Measurements from ENCODE around the gene ATP6V1G1.

DNA sequence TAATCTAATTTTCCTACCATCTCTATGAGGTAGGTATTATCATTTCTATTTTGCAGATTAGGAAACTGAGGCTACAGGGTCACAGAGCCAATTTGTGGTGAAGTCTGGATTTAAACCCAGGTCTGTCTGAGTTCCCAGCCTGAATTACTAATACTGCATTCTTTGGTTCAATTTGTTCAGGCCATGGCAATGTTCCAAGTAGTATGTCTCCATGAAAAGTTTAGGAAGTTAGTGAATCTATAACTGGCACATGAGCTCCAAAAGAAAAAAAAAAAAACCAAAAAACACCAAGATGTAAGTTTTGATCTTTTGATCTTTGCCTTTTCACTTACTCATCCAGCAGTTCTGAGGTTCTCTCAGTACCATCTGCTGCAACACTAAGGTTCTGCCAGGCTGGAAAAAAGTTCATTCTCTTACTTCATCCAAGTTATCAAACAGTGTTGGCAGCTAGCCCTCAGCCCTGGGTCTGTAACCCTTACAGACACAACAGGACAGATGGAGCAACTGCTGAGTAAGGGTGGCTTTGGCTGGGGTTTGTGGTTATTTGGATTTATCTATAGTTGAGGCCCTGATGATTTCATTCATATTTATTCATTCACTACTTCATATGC, 19.1 kb downstream of the ATP6V1G1 start:
- TF ChIP-seq, protein P1, sequence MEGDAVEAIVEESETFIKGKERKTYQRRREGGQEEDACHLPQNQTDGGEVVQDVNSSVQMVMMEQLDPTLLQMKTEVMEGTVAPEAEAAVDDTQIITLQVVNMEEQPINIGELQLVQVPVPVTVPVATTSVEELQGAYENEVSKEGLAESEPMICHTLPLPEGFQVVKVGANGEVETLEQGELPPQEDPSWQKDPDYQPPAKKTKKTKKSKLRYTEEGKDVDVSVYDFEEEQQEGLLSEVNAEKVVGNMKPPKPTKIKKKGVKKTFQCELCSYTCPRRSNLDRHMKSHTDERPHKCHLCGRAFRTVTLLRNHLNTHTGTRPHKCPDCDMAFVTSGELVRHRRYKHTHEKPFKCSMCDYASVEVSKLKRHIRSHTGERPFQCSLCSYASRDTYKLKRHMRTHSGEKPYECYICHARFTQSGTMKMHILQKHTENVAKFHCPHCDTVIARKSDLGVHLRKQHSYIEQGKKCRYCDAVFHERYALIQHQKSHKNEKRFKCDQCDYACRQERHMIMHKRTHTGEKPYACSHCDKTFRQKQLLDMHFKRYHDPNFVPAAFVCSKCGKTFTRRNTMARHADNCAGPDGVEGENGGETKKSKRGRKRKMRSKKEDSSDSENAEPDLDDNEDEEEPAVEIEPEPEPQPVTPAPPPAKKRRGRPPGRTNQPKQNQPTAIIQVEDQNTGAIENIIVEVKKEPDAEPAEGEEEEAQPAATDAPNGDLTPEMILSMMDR (IDR thresholded peaks at IDR 0.05) = no peak
- TF ChIP-seq POLR2A (IDR thresholded peaks at IDR 0.05) = no peak
